ENCODE data around the gene GGNBP2.

GGNBP2 gene

GRCh38 chr17:36608280-36608679, 63.6 kb downstream of the GGNBP2 start:
- no peak for DNase-seq

GRCh38 chr17:36608794-36609497, 64.2 kb downstream of the GGNBP2 start:
- DNase-seq: no peak

GRCh38 chr17:36609498-36609862, 64.8 kb downstream of the GGNBP2 start:
- no peak for DNase-seq

- no peak for DNase-seq
Observed at GRCh38 chr17:36610474-36610873, 65.8 kb downstream of the GGNBP2 start.

- no peak for DNase-seq
Observed at GRCh38 chr17:36611345-36612072, 66.8 kb downstream of the GGNBP2 start.

- DNase-seq: no peak
Observed at GRCh38 chr17:36612323-36612722, 67.6 kb downstream of the GGNBP2 start.

GRCh38 chr17:36613155-36613554, 68.4 kb downstream of the GGNBP2 start:
- DNase-seq: no peak

GRCh38 chr17:36614081-36614480, 69.4 kb downstream of the GGNBP2 start:
- no peak for DNase-seq

- no peak for DNase-seq
Observed at GRCh38 chr17:36614933-36615332, 70.2 kb downstream of the GGNBP2 start.

GRCh38 chr17:36616061-36617029, 71.6 kb downstream of the GGNBP2 start:
- no peak for DNase-seq

- DNase-seq: no peak
Observed at GRCh38 chr17:36617773-36618172, 73.1 kb downstream of the GGNBP2 start.

- no peak for DNase-seq
Observed at GRCh38 chr17:36623281-36623680, 78.6 kb downstream of the GGNBP2 start.

GRCh38 chr17:36625188-36625587, 80.5 kb downstream of the GGNBP2 start:
- DNase-seq: no peak

- no peak for DNase-seq
Observed at GRCh38 chr17:36627101-36627500, 82.4 kb downstream of the GGNBP2 start.

- no peak for DNase-seq
Observed at GRCh38 chr17:36628576-36628975, 83.9 kb downstream of the GGNBP2 start.

GRCh38 chr17:36629252-36629847, 84.6 kb downstream of the GGNBP2 start:
- DNase-seq: peak; percentile 81

GRCh38 chr17:36629970-36630502, 85.3 kb downstream of the GGNBP2 start:
- no peak for DNase-seq

- DNase-seq: no peak
Observed at GRCh38 chr17:36631022-36631421, 86.3 kb downstream of the GGNBP2 start.

GRCh38 chr17:36632916-36633771, 88.4 kb downstream of the GGNBP2 start:
- DNase-seq: no peak

All from CD4-positive, alpha-beta T cell treated with Interleukin-10 for 1 hour (primary cell).